Small intestine (tissue), 7 donors: ENCODE results near the gene NKX3-2. TPM values are rescaled to one million over a fixed set of nuclear protein-coding genes. Genes with fewer than 3 reads are reported as not detected.

Source experiments
- DNase-seq, 2 donors: peaks; one replicate each; pipeline versions ENCODE4 v3.0.0 to v3.0.0-alpha.2; 2013
- FAIRE-seq: peaks from 2 replicates; lab custom pipeline; 2012; peaks lifted over from hg19 to GRCh38; lab: Jason Lieb, UNC
- H3K27ac ChIP-seq, 3 donors: one replicate each; pipeline ENCODE4 v1.5.1; 2013; ENCODE audit warnings: low read length in 2 of 3, mild to moderate bottlenecking in 2 of 3, control low read depth in 1 of 3, inconsistent platforms in 1 of 3, low read depth in 1 of 3, moderate library complexity in 1 of 3
- H3K27me3 ChIP-seq, 3 donors: one replicate each; pipeline ENCODE4 v1.6.1; 2013; ENCODE audit warnings: low read length in 3 of 3, inconsistent platforms in 1 of 3; ENCODE audit not compliant: control insufficient read depth in 3 of 3, insufficient read depth in 3 of 3
- H3K36me3 ChIP-seq, 3 donors: one replicate each; pipeline ENCODE4 v1.6.1; 2013; ENCODE audit warnings: low read length in 3 of 3, inconsistent platforms in 1 of 3, low read depth in 1 of 3, mild to moderate bottlenecking in 1 of 3, moderate library complexity in 1 of 3; ENCODE audit not compliant: control insufficient read depth in 3 of 3, insufficient read depth in 2 of 3
- H3K4me1 ChIP-seq, 3 donors: one replicate each; pipeline ENCODE4 v1.6.1; 2013; ENCODE audit warnings: low read length in 2 of 3, inconsistent platforms in 1 of 3, low read depth in 1 of 3, mild to moderate bottlenecking in 1 of 3, moderate library complexity in 1 of 3; ENCODE audit not compliant: control insufficient read depth in 3 of 3, insufficient read depth in 2 of 3
- H3K4me3 ChIP-seq, 3 donors: one replicate each; pipeline ENCODE4 v1.5.1; 2013; ENCODE audit warnings: low read length in 3 of 3, control low read depth in 1 of 3, inconsistent platforms in 1 of 3, low read depth in 1 of 3, mild to moderate bottlenecking in 1 of 3, moderate library complexity in 1 of 3
- H3K9me3 ChIP-seq, 2 donors: one replicate each; pipeline ENCODE4 v1.6.1; 2013; ENCODE audit warnings: low read depth in 1 of 2, low read length in 1 of 2; ENCODE audit not compliant: control insufficient read depth in 2 of 2, insufficient read depth in 1 of 2
- WGBS, 3 donors: extraction: QIAGEN DNeasy Blood & Tissue Kit; methylation state at CpG; one replicate each; pipeline ENCODE4 v1.1.7; 2013; 5-methylcytosine and 5-hydroxymethylcytosine counted together
- polyA plus RNA-seq, 4 donors: library from polyadenylated mRNA; stranded (reverse) in 3 of 4; unstranded in 1 of 4; fragments of 200-250 nt in 3 of 4; fragments of 120-200 nt in 1 of 4; gene quantifications; one replicate each; pipeline versions ENCODE4 v1.2.1 to v1.2.3, GENCODE V29; 2013
- donor health status: healthy with polysubstance abuse.
- donor health status: control.
- donor health status: control.
- donor health status: Bipolar disorder and iron deficiency.
- donor health status: healthy.

NKX3-2 gene
- polyA plus RNA-seq, 4 donors, result 0.24 to 0.44 TPM; not detected in 2

DNA sequence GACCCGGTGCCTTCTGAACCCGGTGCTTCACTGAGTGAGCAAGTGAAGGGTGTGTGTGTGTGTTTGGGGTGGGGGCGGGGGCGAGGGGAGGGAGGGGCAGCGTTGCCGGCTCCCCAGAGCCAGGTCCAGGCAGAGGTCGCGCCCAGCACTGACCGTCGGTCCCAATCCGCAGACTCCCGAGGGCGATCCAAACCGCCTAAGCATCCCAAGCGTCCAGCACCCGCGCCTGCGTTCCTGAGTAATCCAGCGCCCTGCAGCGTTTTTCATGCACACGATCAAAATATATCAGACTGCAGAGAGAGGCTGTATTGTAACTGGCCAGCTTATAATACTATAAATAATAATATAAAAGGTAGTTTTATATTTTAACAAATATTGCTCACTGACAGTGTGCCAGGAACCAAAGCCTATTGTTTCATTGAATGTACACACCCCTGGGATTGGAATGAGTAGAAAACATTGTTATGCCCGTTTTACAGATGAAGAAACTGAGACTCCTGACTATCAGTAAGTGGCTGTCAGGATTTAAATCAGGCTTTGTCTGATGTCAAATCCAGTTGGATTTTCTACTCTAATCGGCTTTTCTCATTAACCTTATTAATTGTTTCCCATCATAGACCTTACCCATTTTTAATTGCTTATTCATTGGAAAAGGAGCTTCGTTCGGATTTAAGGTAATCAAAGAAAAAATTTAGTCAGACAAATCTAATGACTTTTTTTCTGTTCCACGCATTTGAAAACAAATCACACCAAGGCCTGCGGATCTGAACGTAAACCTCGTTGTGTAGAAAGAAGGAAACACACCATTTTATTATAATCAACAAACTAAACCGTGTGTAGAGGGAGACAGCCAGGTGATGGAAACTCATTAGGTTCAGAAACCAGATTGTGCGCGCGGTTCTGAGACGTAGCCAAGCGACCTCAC is 4.0 kb upstream of the NKX3-2 start:
- no peak for FAIRE-seq
- Histone ChIP-seq H3K36me3 (no peaks in the 10 kb centered on the region), H3K4me3 (peak overlapping the region in 2 of 3 donors; percentile 42 to 47), H3K27me3 (peaks cover under 1 to 64% (median 38%) of the 10 kb centered on the region in 3 donors), H3K4me1 (peaks cover 0 to 15% (median 2%) of the 10 kb centered on the region in 3 donors), H3K27ac (no peak overlapping the region), H3K9me3 (peaks cover 0 to 5% of the 10 kb centered on the region in 2 donors)
- WGBS, 3 donors, result 8 to 10% (median 9%) methylated on average over 30 to 35 of the region's 35 CpGs
- DNase-seq, result no peak

- Histone ChIP-seq H3K4me1 (peaks cover 0 to 16% (median 2%) of the 10 kb centered on the region in 3 donors), H3K4me3 (peak overlapping the region; percentile 34 to 47 (median 42)), H3K27ac (no peak overlapping the region), H3K9me3 (peaks cover 0 to 8% of the 10 kb centered on the region in 2 donors), H3K27me3 (peaks cover 3 to 72% (median 45%) of the 10 kb centered on the region in 3 donors), H3K36me3 (no peaks in the 10 kb centered on the region)
- no peak for FAIRE-seq
- 0 to 2% (median 1%) methylated on average over 45 to 56 of the region's 56 CpGs for WGBS, 3 donors
- peak in 1 of 2 donors; percentile 45 for DNase-seq
These were observed 3.3 kb upstream of the NKX3-2 start for GRCh38 chr4:13547485-13548041.

- Histone ChIP-seq H3K9me3 (peaks cover 0 to 8% of the 10 kb centered on the region in 2 donors), H3K4me1 (peaks cover 0 to 21% (median 2%) of the 10 kb centered on the region in 3 donors), H3K27ac (no peak overlapping the region), H3K4me3 (peak overlapping the region; percentile 34 to 47 (median 42)), H3K36me3 (no peaks in the 10 kb centered on the region), H3K27me3 (peaks cover 9 to 77% (median 50%) of the 10 kb centered on the region in 3 donors)
- FAIRE-seq (no peak), DNase-seq (peak in 1 of 2 donors; percentile 54)
- WGBS, 3 donors, result 3 to 4% (median 4%) methylated on average over 40 to 54 of the region's 54 CpGs
These were observed 2.7 kb upstream of the NKX3-2 start for GRCh38 chr4:13546941-13547484.

GRCh38 chr4:13546142-13546940 is 2.0 kb upstream of the NKX3-2 start:
- FAIRE-seq, result no peak
- Histone ChIP-seq H3K27me3 (peaks cover 13 to 84% (median 53%) of the 10 kb centered on the region in 3 donors), H3K9me3 (peaks cover 0 to 8% of the 10 kb centered on the region in 2 donors), H3K36me3 (no peaks in the 10 kb centered on the region), H3K4me3 (peak overlapping the region in 1 of 3 donors; percentile 42), H3K4me1 (peaks cover 0 to 25% (median 2%) of the 10 kb centered on the region in 3 donors), H3K27ac (no peak overlapping the region)
- 11 to 26% (median 14%) methylated on average over 18 of the region's 18 CpGs for WGBS, 3 donors
- no peak for DNase-seq

GRCh38 chr4:13545394-13545808 is 1.1 kb upstream of the NKX3-2 start:
- peaks cover 0 to 25% (median 2%) of the 10 kb centered on the region in 3 donors for H3K4me1 ChIP-seq
- H3K4me3 ChIP-seq, result peak overlapping the region in 1 of 3 donors; percentile 58
- H3K27ac ChIP-seq, result no peak overlapping the region
- WGBS, 3 donors, result 12 to 18% (median 13%) methylated on average over 8 of the region's 8 CpGs
- FAIRE-seq (no peak), DNase-seq (no peak)
- H3K9me3 ChIP-seq, result peaks cover 0 to 10% of the 10 kb centered on the region in 2 donors
- H3K36me3 ChIP-seq, result peaks cover 0 to 4% (median 0%) of the 10 kb centered on the region in 3 donors
- peaks cover 13 to 92% (median 58%) of the 10 kb centered on the region in 3 donors for H3K27me3 ChIP-seq

DNA sequence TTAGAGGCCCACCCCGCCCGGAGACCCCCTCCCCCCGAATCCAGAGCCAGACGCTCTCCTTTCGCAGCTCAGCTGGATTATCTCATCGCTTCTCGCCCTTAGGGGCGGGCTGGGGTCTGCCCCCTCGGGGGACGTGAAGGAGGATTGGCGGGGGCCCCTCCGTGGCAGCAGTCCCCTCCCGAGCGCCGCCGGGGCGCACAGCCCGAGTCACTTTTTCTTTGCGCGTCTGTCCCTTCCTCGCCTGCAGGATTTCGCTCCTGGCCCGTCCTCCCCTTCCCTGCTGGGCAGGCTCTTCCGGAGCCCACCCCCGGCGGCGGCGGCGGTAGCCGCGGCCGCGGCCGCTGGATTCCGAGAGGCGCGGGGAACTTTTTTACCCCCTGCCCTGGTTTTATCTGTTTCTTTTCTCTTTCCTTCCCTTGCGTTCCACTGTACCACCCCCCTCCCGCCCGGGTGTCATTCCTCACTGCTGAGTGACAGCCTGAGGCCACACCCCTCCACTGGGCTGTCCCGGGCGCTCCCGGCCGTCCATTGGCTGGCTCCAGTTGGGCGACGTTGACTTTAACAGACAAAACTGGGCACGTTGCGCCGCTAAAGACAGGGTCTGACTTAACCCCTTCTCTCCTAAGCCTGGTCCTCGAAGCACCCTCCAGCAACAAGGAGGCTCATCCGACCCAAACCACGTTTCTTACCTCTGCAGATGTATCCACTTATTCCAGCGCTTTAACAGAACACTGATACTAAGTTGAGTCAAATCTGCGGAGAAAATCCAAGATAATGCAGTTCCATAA is 492 bp upstream of the NKX3-2 start:
- 1 to 3% (median 1%) methylated on average over 47 to 54 of the region's 54 CpGs for WGBS, 3 donors
- Histone ChIP-seq H3K27me3 (peaks cover 13 to 92% (median 62%) of the 10 kb centered on the region in 3 donors), H3K9me3 (peaks cover 0 to 10% of the 10 kb centered on the region in 2 donors), H3K4me1 (peaks cover 0 to 25% (median 2%) of the 10 kb centered on the region in 3 donors), H3K36me3 (peaks cover 0 to 4% (median 0%) of the 10 kb centered on the region in 3 donors), H3K4me3 (peak overlapping the region; percentile 54 to 58 (median 56)), H3K27ac (peak overlapping the region in 1 of 3 donors; percentile 74)
- FAIRE-seq, result no peak
- DNase-seq, result peak; percentile 52 to 72
